WTC11 (cell line): ENCODE results near the gene RSU1. TPM values are rescaled to one million over a fixed set of nuclear protein-coding genes. Genes with fewer than 3 reads are reported as not detected.

Source experiments
- ATAC-seq: fragments of 200-7000 bp; cut with Tn5 transposase; 2 replicates; pipeline ENCODE4 v1.10.0; 2021; ENCODE audit warnings: mild to moderate bottlenecking, moderate library complexity
- CTCF ChIA-PET: fragments of 300-600 bp; sonication (Branson Sonifier 250); formaldehyde crosslinking; loops from one replicate; lab custom pipeline; 2021; ENCODE audit warnings: antibody characterized with exemption; lab: Charles Lee
- POLR2A ChIA-PET: fragments of 350-600 bp; sonication (Branson Sonifier 250); formaldehyde crosslinking; loops from one replicate; lab custom pipeline; 2021; ENCODE audit warnings: antibody characterized with exemption; lab: Charles Lee
- DNase-seq: peaks from one replicate; pipeline ENCODE4 v3.0.0; 2021; ENCODE audit warnings: low spot score
- H3K27ac Mint-ChIP-seq: 2 replicates; pipeline ENCODE4 v1.8.0; 2021; ENCODE audit warnings: mixed read lengths
- H3K27me3 Mint-ChIP-seq: 2 replicates; pipeline ENCODE4 v1.8.0; 2021; ENCODE audit warnings: low read depth, mild to moderate bottlenecking, moderate library complexity, mixed read lengths
- H3K36me3 Mint-ChIP-seq: 2 replicates; pipeline ENCODE4 v1.8.0; 2021; ENCODE audit warnings: mixed read lengths
- H3K4me1 Mint-ChIP-seq: 2 replicates; pipeline ENCODE4 v1.8.0; 2022; ENCODE audit warnings: mixed read lengths
- H3K4me3 Mint-ChIP-seq: 2 replicates; pipeline ENCODE4 v1.8.0; 2021; ENCODE audit warnings: mild to moderate bottlenecking, moderate library complexity, mixed read lengths
- H3K9me3 Mint-ChIP-seq: 2 replicates; pipeline ENCODE4 v1.8.0; 2021; ENCODE audit warnings: mixed read lengths
- ATF1 ChIP-seq: sonication (generic); formaldehyde crosslinking; IDR thresholded peaks from 2 replicates; pipeline ENCODE4 v1.8.1; 2023; ENCODE audit warnings: mild to moderate bottlenecking, moderate library complexity, missing genetic modification reagents
- CREB1 ChIP-seq: sonication (generic); formaldehyde crosslinking; IDR thresholded peaks from 2 replicates; pipeline ENCODE4 v1.8.0; 2023; ENCODE audit warnings: mild to moderate bottlenecking, missing genetic modification reagents
- ETV6 ChIP-seq: sonication (generic); formaldehyde crosslinking; IDR thresholded peaks from 2 replicates; pipeline ENCODE4 v1.8.1; 2022; ENCODE audit warnings: mild to moderate bottlenecking, missing genetic modification reagents
- IRF2 ChIP-seq: sonication (generic); formaldehyde crosslinking; IDR thresholded peaks from 2 replicates; pipeline ENCODE4 v1.8.0; 2022; ENCODE audit warnings: low read depth, missing genetic modification reagents, borderline replicate concordance
- JAZF1 ChIP-seq: fragments of 250-450 bp; sonication (Bioruptor Pico); IDR thresholded peaks from 2 replicates; pipeline ENCODE4 v1.9.0; 2021; ENCODE audit warnings: moderate library complexity, mild to moderate bottlenecking, inconsistent platforms
- JUN ChIP-seq: sonication (generic); formaldehyde crosslinking; IDR thresholded peaks from 2 replicates; pipeline ENCODE4 v1.8.0; 2023; ENCODE audit warnings: mild to moderate bottlenecking, missing genetic modification reagents
- NFE2L1 ChIP-seq: sonication (generic); formaldehyde crosslinking; IDR thresholded peaks from 2 replicates; pipeline ENCODE4 v1.8.1; 2023; ENCODE audit warnings: missing genetic modification reagents
- NFYB ChIP-seq: sonication (generic); formaldehyde crosslinking; conservative IDR thresholded peaks from 2 replicates; pipeline ENCODE4 v1.8.0; 2022; ENCODE audit warnings: low read depth, missing genetic modification reagents
- NR1H2 ChIP-seq: sonication (generic); formaldehyde crosslinking; IDR thresholded peaks from 2 replicates; pipeline ENCODE4 v1.9.0; 2021; ENCODE audit warnings: mild to moderate bottlenecking, moderate library complexity, missing genetic modification reagents
- NR2C2 ChIP-seq: sonication (generic); formaldehyde crosslinking; IDR thresholded peaks from 2 replicates; pipeline ENCODE4 v1.8.0; 2022; ENCODE audit warnings: mild to moderate bottlenecking, missing genetic modification reagents
- NR3C1 ChIP-seq: sonication (generic); formaldehyde crosslinking; conservative IDR thresholded peaks from 2 replicates; pipeline ENCODE4 v1.8.1; 2023; ENCODE audit warnings: low read depth, mild to moderate bottlenecking, missing genetic modification reagents
- OVOL2 ChIP-seq: fragments of 250-450 bp; sonication (Bioruptor Pico); IDR thresholded peaks from 2 replicates; pipeline ENCODE4 v1.9.0; 2021; ENCODE audit warnings: mild to moderate bottlenecking, borderline replicate concordance
- PRRX2 ChIP-seq: fragments of 250-450 bp; sonication (Bioruptor Pico); IDR thresholded peaks from 2 replicates; pipeline ENCODE4 v1.8.0; 2021; ENCODE audit warnings: mild to moderate bottlenecking
- SMAD3 ChIP-seq: sonication (generic); formaldehyde crosslinking; IDR thresholded peaks from 2 replicates; pipeline ENCODE4 v1.8.0; 2022; ENCODE audit warnings: missing genetic modification reagents, mild to moderate bottlenecking, borderline replicate concordance
- TEAD1 ChIP-seq: sonication (generic); formaldehyde crosslinking; IDR thresholded peaks from 2 replicates; pipeline ENCODE4 v1.8.0; 2022; ENCODE audit warnings: mild to moderate bottlenecking, missing genetic modification reagents
- ZBTB21 ChIP-seq: sonication (generic); formaldehyde crosslinking; IDR thresholded peaks from 2 replicates; pipeline ENCODE4 v1.8.1; 2023; ENCODE audit warnings: mild to moderate bottlenecking, missing genetic modification reagents, borderline replicate concordance
- ZNF138 ChIP-seq: sonication (generic); formaldehyde crosslinking; conservative IDR thresholded peaks from 2 replicates; pipeline ENCODE4 v1.8.1; 2022; ENCODE audit warnings: mild to moderate bottlenecking, moderate library complexity, missing genetic modification reagents
- ZNF423 ChIP-seq: fragments of 250-450 bp; sonication (Bioruptor Pico); IDR thresholded peaks from 2 replicates; pipeline ENCODE4 v2.1.2; 2022; ENCODE audit warnings: mild to moderate bottlenecking, moderate library complexity
- ZNF512 ChIP-seq: sonication (generic); formaldehyde crosslinking; IDR thresholded peaks from 2 replicates; pipeline ENCODE4 v1.8.1; 2022; ENCODE audit warnings: missing genetic modification reagents, borderline replicate concordance
- total RNA-seq: library from RNA; stranded (reverse); gene quantifications from 3 replicates; pipeline ENCODE4 v1.2.3, GENCODE V29; 2021
- TF ChIP-seq, protein P1 (sequence below): fragments of 250-450 bp; sonication (Bioruptor Pico); IDR thresholded peaks from 2 replicates; pipeline ENCODE4 v1.9.0; 2021; ENCODE audit warnings: moderate library complexity, mild to moderate bottlenecking, inconsistent platforms, borderline replicate concordance
- TF ChIP-seq, protein P2 (sequence below): fragments of 250-450 bp; sonication (Bioruptor Pico); conservative IDR thresholded peaks from 2 replicates; pipeline ENCODE4 v1.9.0; 2021; ENCODE audit warnings: mild to moderate bottlenecking
- TF ChIP-seq, protein P3 (sequence below): fragments of 250-450 bp; sonication (Bioruptor Pico); IDR thresholded peaks from 2 replicates; pipeline ENCODE4 v1.9.0; 2021; ENCODE audit warnings: mild to moderate bottlenecking
- TF ChIP-seq, protein P4 (sequence below): fragments of 250-450 bp; sonication (Bioruptor Pico); IDR thresholded peaks from 2 replicates; pipeline ENCODE4 v2.1.2; 2022; ENCODE audit warnings: mild to moderate bottlenecking, moderate library complexity

Gene RSU1
- total RNA-seq, 1 experiment from 2014 or later, result 46.4 TPM

- TF ChIP-seq ZNF138 (no peak), OVOL2 (no peak), SMAD3 (CRISPR knock-in tag) (no peak), NFYB (CRISPR knock-in tag) (no peak), JAZF1 (no peak), NR1H2 (no peak), ZNF512 (no peak), CREB1 (CRISPR knock-in tag) (no peak)
- TF ChIP-seq, protein P1, sequence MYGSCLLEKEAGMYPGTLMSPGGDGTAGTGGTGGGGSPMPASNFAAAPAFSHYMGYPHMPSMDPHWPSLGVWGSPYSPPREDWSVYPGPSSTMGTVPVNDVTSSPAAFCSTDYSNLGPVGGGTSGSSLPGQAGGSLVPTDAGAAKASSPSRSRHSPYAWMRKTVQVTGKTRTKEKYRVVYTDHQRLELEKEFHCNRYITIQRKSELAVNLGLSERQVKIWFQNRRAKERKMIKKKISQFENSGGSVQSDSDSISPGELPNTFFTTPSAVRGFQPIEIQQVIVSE (CRISPR knock-in tag), result no peak
Observed at GRCh38 chr10:16769331-16769730, 47.9 kb downstream of the RSU1 start (continued).

DNA sequence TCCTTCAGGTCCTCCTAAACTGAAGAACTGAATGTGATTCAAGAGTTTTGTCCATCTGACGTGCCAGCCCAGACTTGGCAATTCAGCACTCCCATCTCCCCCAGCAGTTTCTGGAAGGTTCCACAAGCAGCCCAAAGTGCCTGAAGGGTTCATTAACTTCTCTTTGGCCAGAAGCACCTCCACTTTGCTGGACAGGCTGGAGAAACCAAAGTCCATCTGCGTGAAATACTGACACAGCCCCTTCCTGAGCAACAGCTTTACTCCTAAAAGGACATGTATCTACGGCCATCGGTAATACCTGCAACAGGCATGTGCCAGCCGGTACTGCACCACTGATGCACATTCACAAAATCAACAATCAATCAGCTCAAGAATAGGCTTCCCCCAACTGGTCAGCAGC lies 48.5 kb downstream of the RSU1 start:
- no peak overlapping the region for H3K4me3 Mint-ChIP-seq
- no peaks in the 10 kb centered on the region for H3K27me3 Mint-ChIP-seq
- POLR2A ChIA-PET, result no interaction called here
- no peak for ATAC-seq
- no peak overlapping the region for H3K27ac Mint-ChIP-seq
- no peaks in the 10 kb centered on the region for H3K36me3 Mint-ChIP-seq
- TF ChIP-seq JAZF1 (no peak), ATF1 (CRISPR knock-in tag) (no peak), NR3C1 (no peak)
- CTCF ChIA-PET, result no interaction called here
- no peaks in the 10 kb centered on the region for H3K9me3 Mint-ChIP-seq
- H3K4me1 Mint-ChIP-seq, result peaks cover 4% of the 10 kb centered on the region
- DNase-seq, result no peak

DNA sequence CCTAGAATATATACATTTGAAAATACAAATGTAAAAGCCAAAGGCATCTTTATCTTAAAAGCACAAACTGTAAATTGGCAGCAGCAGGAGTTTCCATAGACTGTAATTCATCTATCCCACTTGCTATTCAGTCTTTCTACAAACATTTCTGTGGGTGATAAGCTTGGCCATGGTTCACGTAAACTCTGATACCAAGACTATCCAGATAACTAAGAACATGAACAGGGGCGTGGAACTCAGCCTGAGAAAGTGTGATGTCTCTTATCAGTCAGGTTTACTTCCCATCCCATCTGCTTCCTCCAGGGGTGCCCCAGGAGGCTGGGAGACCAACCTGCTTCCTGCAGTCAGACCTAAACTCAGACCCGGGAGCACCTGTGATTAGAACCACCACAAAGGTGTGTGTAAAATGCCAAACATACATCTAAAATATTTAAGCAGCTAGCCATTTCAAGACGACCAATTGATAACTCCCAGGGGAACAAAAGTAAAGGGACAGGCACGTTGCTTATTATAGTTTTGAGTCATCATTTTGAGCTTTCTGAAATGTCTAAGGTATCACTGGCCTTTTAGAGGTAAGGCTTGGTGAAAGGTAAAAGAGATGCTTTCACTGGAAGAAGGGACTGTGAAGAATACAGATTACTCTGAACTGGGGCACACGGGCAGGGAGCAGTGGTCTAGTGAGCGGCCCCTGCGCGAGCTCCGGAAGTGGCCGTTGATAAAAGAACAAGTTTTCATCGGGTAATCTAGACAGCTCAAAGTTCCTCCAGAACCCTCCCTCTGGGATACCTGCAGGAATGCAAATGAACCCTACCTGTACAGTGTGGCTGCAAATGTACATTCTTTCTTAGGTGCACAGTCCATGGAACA lies 51.5 kb downstream of the RSU1 start:
- Mint-ChIP-seq H3K4me1 (peaks cover 5% of the 10 kb centered on the region), H3K4me3 (no peak overlapping the region), H3K36me3 (no peaks in the 10 kb centered on the region), H3K9me3 (no peaks in the 10 kb centered on the region), H3K27me3 (no peaks in the 10 kb centered on the region), H3K27ac (peak overlapping the region; percentile 4; the same call in 1 of the 2 replicates)
- DNase-seq (no peak), ATAC-seq (peak; percentile 43; the same call in 1 of the 2 replicates)
- CTCF ChIA-PET, result no interaction called here
- TF ChIP-seq, protein P2, sequence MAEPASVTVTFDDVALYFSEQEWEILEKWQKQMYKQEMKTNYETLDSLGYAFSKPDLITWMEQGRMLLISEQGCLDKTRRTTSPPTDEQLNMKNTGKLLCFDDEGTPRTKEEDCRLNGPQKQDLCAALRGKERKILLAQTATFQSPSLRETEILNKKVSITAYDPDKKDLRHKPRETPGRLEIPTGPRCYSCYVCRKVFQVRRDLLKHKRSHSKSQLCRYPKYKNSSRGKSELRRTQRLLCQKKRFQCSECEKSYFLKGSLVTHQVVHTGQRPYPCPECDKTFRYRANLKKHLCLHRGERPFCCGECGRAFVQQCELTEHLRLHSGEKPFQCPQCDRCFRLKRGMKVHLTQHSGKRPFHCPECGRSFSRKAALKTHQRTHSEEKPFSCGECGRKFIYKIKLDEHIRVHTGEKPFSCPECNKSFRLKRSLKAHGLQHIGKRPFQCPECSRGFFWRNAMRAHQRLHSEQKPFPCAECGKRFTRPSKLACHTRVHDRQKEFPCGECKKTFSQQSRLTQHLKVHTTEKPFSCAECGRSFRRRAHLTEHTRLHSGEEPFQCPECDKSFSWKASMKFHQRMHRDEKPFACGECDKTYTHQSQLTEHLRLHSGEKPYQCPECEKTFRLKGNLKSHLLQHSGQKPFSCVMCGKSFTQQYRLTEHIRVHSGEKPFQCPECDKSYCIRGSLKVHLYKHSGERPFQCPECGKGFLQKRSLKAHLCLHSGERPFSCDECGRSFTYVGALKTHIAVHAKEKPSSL, result no peak
- TF ChIP-seq PRRX2 (CRISPR knock-in tag), result no peak
- POLR2A ChIA-PET, result no interaction called here

DNA sequence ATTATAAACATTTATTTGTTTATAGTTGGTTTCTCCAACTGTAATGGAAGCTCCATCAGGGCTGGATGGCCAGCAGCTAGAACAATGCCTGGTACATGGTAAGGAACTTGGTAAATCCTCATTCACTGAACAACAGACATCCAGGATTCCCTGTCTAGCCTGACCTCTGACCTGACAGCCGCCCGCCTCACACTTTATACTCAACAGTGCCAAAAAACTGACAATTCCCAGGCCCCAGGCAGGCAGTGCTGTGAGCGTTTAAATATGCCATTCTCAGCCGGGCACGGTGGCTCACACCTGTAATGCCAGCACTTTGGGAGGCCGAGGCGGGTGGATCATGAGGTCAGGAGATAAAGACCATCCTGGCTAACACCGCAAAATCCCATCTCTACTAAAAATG lies 55.9 kb downstream of the RSU1 start:
- TF ChIP-seq, protein P3, sequence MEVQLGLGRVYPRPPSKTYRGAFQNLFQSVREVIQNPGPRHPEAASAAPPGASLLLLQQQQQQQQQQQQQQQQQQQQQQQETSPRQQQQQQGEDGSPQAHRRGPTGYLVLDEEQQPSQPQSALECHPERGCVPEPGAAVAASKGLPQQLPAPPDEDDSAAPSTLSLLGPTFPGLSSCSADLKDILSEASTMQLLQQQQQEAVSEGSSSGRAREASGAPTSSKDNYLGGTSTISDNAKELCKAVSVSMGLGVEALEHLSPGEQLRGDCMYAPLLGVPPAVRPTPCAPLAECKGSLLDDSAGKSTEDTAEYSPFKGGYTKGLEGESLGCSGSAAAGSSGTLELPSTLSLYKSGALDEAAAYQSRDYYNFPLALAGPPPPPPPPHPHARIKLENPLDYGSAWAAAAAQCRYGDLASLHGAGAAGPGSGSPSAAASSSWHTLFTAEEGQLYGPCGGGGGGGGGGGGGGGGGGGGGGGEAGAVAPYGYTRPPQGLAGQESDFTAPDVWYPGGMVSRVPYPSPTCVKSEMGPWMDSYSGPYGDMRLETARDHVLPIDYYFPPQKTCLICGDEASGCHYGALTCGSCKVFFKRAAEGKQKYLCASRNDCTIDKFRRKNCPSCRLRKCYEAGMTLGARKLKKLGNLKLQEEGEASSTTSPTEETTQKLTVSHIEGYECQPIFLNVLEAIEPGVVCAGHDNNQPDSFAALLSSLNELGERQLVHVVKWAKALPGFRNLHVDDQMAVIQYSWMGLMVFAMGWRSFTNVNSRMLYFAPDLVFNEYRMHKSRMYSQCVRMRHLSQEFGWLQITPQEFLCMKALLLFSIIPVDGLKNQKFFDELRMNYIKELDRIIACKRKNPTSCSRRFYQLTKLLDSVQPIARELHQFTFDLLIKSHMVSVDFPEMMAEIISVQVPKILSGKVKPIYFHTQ, result no peak
- no peak for TF ChIP-seq IRF2
- TF ChIP-seq ETV6 (CRISPR knock-in tag), result no peak
- TF ChIP-seq ATF1 (CRISPR knock-in tag), result no peak
- no peak for TF ChIP-seq JUN (CRISPR knock-in tag)
- TF ChIP-seq ZBTB21 (CRISPR knock-in tag), result no peak
- TF ChIP-seq NFE2L1 (CRISPR knock-in tag), result no peak
- no peak for TF ChIP-seq TEAD1 (CRISPR knock-in tag)
- TF ChIP-seq ZNF423 (CRISPR knock-in tag), result no peak
- TF ChIP-seq NR2C2 (CRISPR knock-in tag), result no peak
- TF ChIP-seq, protein P4, sequence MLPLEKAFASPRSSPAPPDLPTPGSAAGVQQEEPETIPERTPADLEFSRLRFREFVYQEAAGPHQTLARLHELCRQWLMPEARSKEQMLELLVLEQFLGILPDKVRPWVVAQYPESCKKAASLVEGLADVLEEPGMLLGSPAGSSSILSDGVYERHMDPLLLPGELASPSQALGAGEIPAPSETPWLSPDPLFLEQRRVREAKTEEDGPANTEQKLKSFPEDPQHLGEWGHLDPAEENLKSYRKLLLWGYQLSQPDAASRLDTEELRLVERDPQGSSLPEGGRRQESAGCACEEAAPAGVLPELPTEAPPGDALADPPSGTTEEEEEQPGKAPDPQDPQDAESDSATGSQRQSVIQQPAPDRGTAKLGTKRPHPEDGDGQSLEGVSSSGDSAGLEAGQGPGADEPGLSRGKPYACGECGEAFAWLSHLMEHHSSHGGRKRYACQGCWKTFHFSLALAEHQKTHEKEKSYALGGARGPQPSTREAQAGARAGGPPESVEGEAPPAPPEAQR (CRISPR knock-in tag), result no peak
- TF ChIP-seq NR1H2, result no peak
- ATAC-seq (no peak), DNase-seq (no peak)
- CTCF ChIA-PET, result no interaction called here
- Mint-ChIP-seq H3K36me3 (peaks cover 3% of the 10 kb centered on the region; the same call in 1 of the 2 replicates), H3K27ac (no peak overlapping the region), H3K4me1 (peaks cover 5% of the 10 kb centered on the region), H3K9me3 (no peaks in the 10 kb centered on the region), H3K27me3 (no peaks in the 10 kb centered on the region), H3K4me3 (no peak overlapping the region)
- POLR2A ChIA-PET, result no interaction called here
